DMS79 (cell line): Measurements from ENCODE around the gene GAL3ST2.
"Not testable (repeated sequence)": the region's sequence is repeated elsewhere in the genome, so short reads cannot be mapped to it uniquely, and the experiment has no call there.

ENCODE experiments used
- DNase-seq: peaks from one replicate; lab custom pipeline; 2025; lab: John Stamatoyannopoulos, UW

GAL3ST2 gene

GRCh38 chr2:241776336-241777169 lies at the start of gene GAL3ST2:
Gene GAL3ST2, plus strand, starts transcription at chr2:241776822. Its CDS starts 134 bp downstream, at chr2:241776956.
- no peak for DNase-seq

GRCh38 chr2:241728000-241728399 lies 48.6 kb upstream of the GAL3ST2 start:
- DNase-seq, result no peak

- DNase-seq, result no peak
Measured at GRCh38 chr2:241728627-241729026, 48.0 kb upstream of the GAL3ST2 start.

GRCh38 chr2:241729868-241730267 lies 46.8 kb upstream of the GAL3ST2 start:
- DNase-seq, result no peak

GRCh38 chr2:241730671-241731293 lies 45.8 kb upstream of the GAL3ST2 start:
- DNase-seq, result no peak

- DNase-seq, result not testable (repeated sequence)
Measured at GRCh38 chr2:241732513-241733186, 44.0 kb upstream of the GAL3ST2 start.

GRCh38 chr2:241733391-241734207 lies 43.0 kb upstream of the GAL3ST2 start:
- DNase-seq, result no peak

- DNase-seq, result no peak
Measured at GRCh38 chr2:241734208-241734466, 42.5 kb upstream of the GAL3ST2 start.

GRCh38 chr2:241734467-241735208 lies 42.0 kb upstream of the GAL3ST2 start, which contains the start of gene D2HGDH:
Gene D2HGDH, plus strand, starts transcription at chr2:241734630. Its CDS starts 595 bp downstream, at chr2:241735225.
- DNase-seq, result peak; percentile 30

- no peak for DNase-seq
Measured at GRCh38 chr2:241736111-241736510, 40.5 kb upstream of the GAL3ST2 start.

- no peak for DNase-seq
Measured at GRCh38 chr2:241738040-241738686, 38.5 kb upstream of the GAL3ST2 start.

GRCh38 chr2:241739177-241739576 lies 37.4 kb upstream of the GAL3ST2 start:
- DNase-seq, result no peak

GRCh38 chr2:241739651-241740050 lies 37.0 kb upstream of the GAL3ST2 start:
- no peak for DNase-seq

- DNase-seq, result no peak
Measured at GRCh38 chr2:241741016-241741415, 35.6 kb upstream of the GAL3ST2 start.

- no peak for DNase-seq
Measured at GRCh38 chr2:241742320-241742939, 34.2 kb upstream of the GAL3ST2 start.

- DNase-seq, result not testable (repeated sequence)
Measured at GRCh38 chr2:241743008-241743407, 33.6 kb upstream of the GAL3ST2 start.

GRCh38 chr2:241743620-241744019 lies 33.0 kb upstream of the GAL3ST2 start:
- DNase-seq, result no peak

GRCh38 chr2:241744028-241744754 lies 32.4 kb upstream of the GAL3ST2 start:
- DNase-seq, result no peak

GRCh38 chr2:241745276-241745675 lies 31.3 kb upstream of the GAL3ST2 start:
- DNase-seq, result no peak

- DNase-seq, result no peak
Measured at GRCh38 chr2:241746084-241746483, 30.5 kb upstream of the GAL3ST2 start.
